ENCODE data around the gene MLLT10.

MLLT10 gene

GRCh38 chr10:21533467-21534279, at the start of gene MLLT10:
TSS of gene MLLT10 (plus strand) at chr10:21534232. CDS start at chr10:21534645, 413 bp downstream.
- in situ Hi-C loops (cut with MboI; ENCODE audit: low sequenced_read_pairs), result no loop called here

- in situ Hi-C loops (cut with MboI; ENCODE audit: low sequenced_read_pairs), result loop anchor here (25.0 kb wide), 3 partner anchors 475 to 1575 kb away; no protein-coding TSS in a partner anchor
Observed at GRCh38 chr10:21487416-21488180, 46.4 kb upstream of the MLLT10 start.

- in situ Hi-C loops (cut with MboI; ENCODE audit: low sequenced_read_pairs), result loop anchor here (25.0 kb wide), 3 partner anchors 474 to 1574 kb away; no protein-coding TSS in a partner anchor
Observed at GRCh38 chr10:21488246-21488956, 45.6 kb upstream of the MLLT10 start.

- in situ Hi-C loops (cut with MboI; ENCODE audit: low sequenced_read_pairs), result loop anchor here (25.0 kb wide), 3 partner anchors 473 to 1573 kb away; no protein-coding TSS in a partner anchor
Observed at GRCh38 chr10:21488957-21489446, 45.0 kb upstream of the MLLT10 start.

GRCh38 chr10:21490028-21490710, 43.9 kb upstream of the MLLT10 start:
- in situ Hi-C loops (cut with MboI; ENCODE audit: low sequenced_read_pairs), result loop anchor here (10.0 to 25.0 kb wide), 4 partner anchors 245 to 1572 kb away; no protein-coding TSS in a partner anchor

GRCh38 chr10:21490711-21491105, 43.3 kb upstream of the MLLT10 start:
- in situ Hi-C loops (cut with MboI; ENCODE audit: low sequenced_read_pairs), result loop anchor here (10.0 to 25.0 kb wide), 4 partner anchors 244 to 1572 kb away; no protein-coding TSS in a partner anchor

- in situ Hi-C loops (cut with MboI; ENCODE audit: low sequenced_read_pairs), result loop anchor here (10.0 to 25.0 kb wide), 4 partner anchors 242 to 1570 kb away; no protein-coding TSS in a partner anchor
Observed at GRCh38 chr10:21492421-21492820, 41.6 kb upstream of the MLLT10 start.

- in situ Hi-C loops (cut with MboI; ENCODE audit: low sequenced_read_pairs), result loop anchor here (10.0 to 25.0 kb wide), 4 partner anchors 241 to 1569 kb away; no protein-coding TSS in a partner anchor
Observed at GRCh38 chr10:21493784-21494183, 40.2 kb upstream of the MLLT10 start.

- in situ Hi-C loops (cut with MboI; ENCODE audit: low sequenced_read_pairs), result loop anchor here (10.0 to 25.0 kb wide), 4 partner anchors 240 to 1568 kb away; no protein-coding TSS in a partner anchor
Observed at GRCh38 chr10:21494191-21495001, 39.6 kb upstream of the MLLT10 start.

GRCh38 chr10:21495002-21495751, 38.9 kb upstream of the MLLT10 start:
- in situ Hi-C loops (cut with MboI; ENCODE audit: low sequenced_read_pairs), result loop anchor here (10.0 to 25.0 kb wide), 4 partner anchors 240 to 1567 kb away; no protein-coding TSS in a partner anchor

GRCh38 chr10:21495752-21496342, 38.2 kb upstream of the MLLT10 start:
- in situ Hi-C loops (cut with MboI; ENCODE audit: low sequenced_read_pairs), result loop anchor here (10.0 to 25.0 kb wide), 4 partner anchors 239 to 1566 kb away; no protein-coding TSS in a partner anchor

GRCh38 chr10:21496343-21497176, 37.5 kb upstream of the MLLT10 start:
- in situ Hi-C loops (cut with MboI; ENCODE audit: low sequenced_read_pairs), result loop anchor here (10.0 to 25.0 kb wide), 4 partner anchors 238 to 1566 kb away; no protein-coding TSS in a partner anchor

- in situ Hi-C loops (cut with MboI; ENCODE audit: low sequenced_read_pairs), result loop anchor here (10.0 to 25.0 kb wide), 4 partner anchors 238 to 1565 kb away; no protein-coding TSS in a partner anchor
Observed at GRCh38 chr10:21497177-21497807, 36.7 kb upstream of the MLLT10 start.

GRCh38 chr10:21498377-21498776, 35.7 kb upstream of the MLLT10 start:
- in situ Hi-C loops (cut with MboI; ENCODE audit: low sequenced_read_pairs), result loop anchor here (10.0 to 25.0 kb wide), 4 partner anchors 236 to 1564 kb away; no protein-coding TSS in a partner anchor

GRCh38 chr10:21498986-21499385, 35.0 kb upstream of the MLLT10 start:
- in situ Hi-C loops (cut with MboI; ENCODE audit: low sequenced_read_pairs), result loop anchor here (10.0 to 25.0 kb wide), 4 partner anchors 236 to 1563 kb away; no protein-coding TSS in a partner anchor

All from HL-60/S4 (cell line).